GM10266 (cell line): ENCODE results near the gene PRKD1.
A peak's percentile ranks its signal among the peaks of the same experiment; 100 is the strongest.
"Not testable (repeated sequence)": the region's sequence is repeated elsewhere in the genome, so short reads cannot be mapped to it uniquely, and the experiment has no call there.

ENCODE experiments used
- DNase-seq: peaks from one replicate; pipeline ENCODE4 v3.0.0; 2012; ENCODE audit errors: extremely low spot score
- CTCF ChIP-seq: IDR thresholded peaks from 2 replicates; pipeline ENCODE4 v1.5.1; 2012; ENCODE audit warnings: mild to moderate bottlenecking, low read depth; ENCODE audit not compliant: control insufficient read depth, insufficient read depth; ENCODE audit errors: missing control alignments

The PRKD1 gene

GRCh38 chr14:29782041-29782440 is 145.6 kb downstream of the PRKD1 start:
- no peak for DNase-seq
- no peak for TF ChIP-seq CTCF

- not testable (repeated sequence) for DNase-seq
Measured at GRCh38 chr14:29777142-29777541, 150.5 kb downstream of the PRKD1 start.

GRCh38 chr14:29773990-29774389 is 153.7 kb downstream of the PRKD1 start:
- no peak for TF ChIP-seq CTCF
- no peak for DNase-seq

- TF ChIP-seq CTCF, result no peak
- DNase-seq, result no peak
Measured at GRCh38 chr14:29763342-29763858, 164.2 kb downstream of the PRKD1 start.

GRCh38 chr14:29759521-29760340 is 167.9 kb downstream of the PRKD1 start:
- no peak for TF ChIP-seq CTCF
- peak; percentile 6 for DNase-seq

- TF ChIP-seq CTCF, result no peak
- DNase-seq, result no peak
Measured at GRCh38 chr14:29757711-29758233, 169.9 kb downstream of the PRKD1 start.

- TF ChIP-seq CTCF, result no peak
- no peak for DNase-seq
Measured at GRCh38 chr14:29757188-29757680, 170.4 kb downstream of the PRKD1 start.
